ENCODE results near the gene TACSTD2.
"Not testable (repeated sequence)": the region's sequence is repeated elsewhere in the genome, so short reads cannot be mapped to it uniquely, and the experiment has no call there.

The TACSTD2 gene

GRCh38 chr1:58555393-58555792, 21.7 kb downstream of the TACSTD2 start:
- DNase-seq, result no peak

GRCh38 chr1:58551186-58552140, 25.6 kb downstream of the TACSTD2 start:
- no peak for DNase-seq

GRCh38 chr1:58549291-58549690, 27.8 kb downstream of the TACSTD2 start:
- not testable (repeated sequence) for DNase-seq

- DNase-seq, result no peak
These were observed 28.7 kb downstream of the TACSTD2 start for GRCh38 chr1:58548371-58548770.

- peak; percentile 99 for DNase-seq
These were observed 30.3 kb downstream of the TACSTD2 start, which contains the start of gene OMA1 for GRCh38 chr1:58546520-58547308. Gene OMA1 (minus strand): TSS chr1:58546726. CDS start chr1:58539294, 7,432 bp downstream.

- DNase-seq, result peak; percentile 79
These were observed 31.2 kb downstream of the TACSTD2 start for GRCh38 chr1:58545591-58546519.

- DNase-seq, result no peak
These were observed 33.8 kb downstream of the TACSTD2 start for GRCh38 chr1:58543260-58543659.

- no peak for DNase-seq
These were observed 37.5 kb downstream of the TACSTD2 start for GRCh38 chr1:58539553-58539952.

- no peak for DNase-seq
These were observed 38.2 kb downstream of the TACSTD2 start for GRCh38 chr1:58538821-58539220.

- not testable (repeated sequence) for DNase-seq
These were observed 45.2 kb downstream of the TACSTD2 start for GRCh38 chr1:58531842-58532241.

GRCh38 chr1:58529284-58529683, 47.8 kb downstream of the TACSTD2 start:
- DNase-seq, result no peak

- DNase-seq, result no peak
These were observed 48.5 kb downstream of the TACSTD2 start for GRCh38 chr1:58528518-58528917.

All from CD4-positive, alpha-beta T cell treated with Interleukin-17A for 4 hours (primary cell).